ENCODE results near the gene CUL4A. TPM values are rescaled to one million over a fixed set of nuclear protein-coding genes. Genes with fewer than 3 reads are reported as not detected.

Gene CUL4A
- total RNA-seq, 1 donor from 2014 or later: 95.1 TPM

DNA sequence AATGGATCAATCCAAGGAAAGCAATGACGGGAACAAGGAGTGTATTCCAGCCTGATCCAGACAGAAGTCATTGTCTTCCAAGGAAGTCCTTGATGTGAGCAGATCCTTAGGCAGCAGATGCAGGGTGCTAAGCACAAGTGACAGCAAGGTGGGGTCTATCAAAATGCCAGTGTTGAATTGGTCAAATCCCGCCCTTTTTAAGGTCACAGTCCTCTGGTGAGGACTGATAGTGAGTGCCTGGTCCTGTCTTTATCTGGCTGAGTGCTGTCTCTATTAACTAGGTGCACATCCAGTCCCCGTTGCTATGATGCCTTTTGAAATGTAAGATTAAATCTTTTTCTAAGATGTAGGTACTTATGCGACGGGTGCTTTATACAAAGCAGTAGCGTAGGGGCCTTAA is 86.4 kb downstream of the CUL4A start:
- peaks cover 24% of the 10 kb centered on the region for H3K27me3 ChIP-seq
- peaks cover 36% of the 10 kb centered on the region for H3K79me2 ChIP-seq (ENCODE audit: low read depth)
- H3K4me3 ChIP-seq: no peak overlapping the region
- no peaks in the 10 kb centered on the region for H3K36me3 ChIP-seq
- no peak for DNase-seq (ENCODE audit: low spot score)
- Mint-ChIP-seq H3K4me3 (peak overlapping the region; percentile 95), H3K4me1 (peaks cover 32% of the 10 kb centered on the region), H3K27ac (no peak overlapping the region), H3K36me3 (peaks cover 2% of the 10 kb centered on the region), H3K27me3 (ENCODE audit: insufficient read depth, low read depth) (peaks cover 24% of the 10 kb centered on the region), H3K9me3 (peaks cover 8% of the 10 kb centered on the region)
- H4K20me1 ChIP-seq (ENCODE audit: low read depth): no peaks in the 10 kb centered on the region
- TF ChIP-seq EZH2 (IDR thresholded peaks at IDR 0.05): no peak
- TF ChIP-seq, protein P1, sequence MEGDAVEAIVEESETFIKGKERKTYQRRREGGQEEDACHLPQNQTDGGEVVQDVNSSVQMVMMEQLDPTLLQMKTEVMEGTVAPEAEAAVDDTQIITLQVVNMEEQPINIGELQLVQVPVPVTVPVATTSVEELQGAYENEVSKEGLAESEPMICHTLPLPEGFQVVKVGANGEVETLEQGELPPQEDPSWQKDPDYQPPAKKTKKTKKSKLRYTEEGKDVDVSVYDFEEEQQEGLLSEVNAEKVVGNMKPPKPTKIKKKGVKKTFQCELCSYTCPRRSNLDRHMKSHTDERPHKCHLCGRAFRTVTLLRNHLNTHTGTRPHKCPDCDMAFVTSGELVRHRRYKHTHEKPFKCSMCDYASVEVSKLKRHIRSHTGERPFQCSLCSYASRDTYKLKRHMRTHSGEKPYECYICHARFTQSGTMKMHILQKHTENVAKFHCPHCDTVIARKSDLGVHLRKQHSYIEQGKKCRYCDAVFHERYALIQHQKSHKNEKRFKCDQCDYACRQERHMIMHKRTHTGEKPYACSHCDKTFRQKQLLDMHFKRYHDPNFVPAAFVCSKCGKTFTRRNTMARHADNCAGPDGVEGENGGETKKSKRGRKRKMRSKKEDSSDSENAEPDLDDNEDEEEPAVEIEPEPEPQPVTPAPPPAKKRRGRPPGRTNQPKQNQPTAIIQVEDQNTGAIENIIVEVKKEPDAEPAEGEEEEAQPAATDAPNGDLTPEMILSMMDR (IDR thresholded peaks at IDR 0.05): no peak
- TF ChIP-seq EZH2phosphoT487 (IDR thresholded peaks at IDR 0.05): no peak
- no peak overlapping the region for H2AFZ ChIP-seq (replicated peaks)
- H3K4me1 ChIP-seq: peaks cover 18% of the 10 kb centered on the region
- no peak overlapping the region for H3K9ac ChIP-seq
- H3K4me2 ChIP-seq: no peak overlapping the region
- no peaks in the 10 kb centered on the region for H3K9me3 ChIP-seq (ENCODE audit: low read depth)
- H3K27ac ChIP-seq: no peak overlapping the region
- H3F3A ChIP-seq (ENCODE audit: low read depth): peaks cover 11% of the 10 kb centered on the region

DNA sequence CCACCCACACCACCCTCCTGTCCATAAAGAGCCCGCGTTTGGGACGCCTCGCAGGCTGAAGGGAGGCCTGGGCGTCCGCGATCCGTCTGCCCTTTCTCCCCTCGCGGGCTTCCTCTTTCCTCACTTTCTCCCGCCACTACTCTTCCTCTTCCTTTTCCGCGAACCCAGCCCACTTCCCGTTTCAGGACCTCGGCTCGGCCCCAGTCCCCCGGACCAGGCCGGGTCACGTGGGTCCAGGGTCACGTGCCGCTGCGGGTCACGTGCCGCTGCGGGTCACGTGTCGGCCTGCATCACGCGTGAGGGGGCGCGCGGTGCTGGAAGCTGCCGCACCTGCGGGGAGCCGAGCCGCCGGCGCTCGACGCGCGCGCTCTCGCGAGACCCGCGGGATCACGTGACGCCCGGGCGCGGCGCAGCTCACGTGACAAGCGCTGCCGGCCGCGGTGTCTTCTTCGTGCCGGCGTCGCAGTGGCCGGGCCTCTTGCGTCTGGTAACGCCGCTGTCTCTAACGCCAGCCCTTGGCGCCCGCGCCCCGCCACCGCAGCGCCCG is 87.5 kb downstream of the CUL4A start, which contains the start of gene LAMP1:
LAMP1 (plus strand) TSS at position 417 of the 547 bp plus-strand sequence. CDS start 196 bp downstream, outside the sequence.
- Histone ChIP-seq H3K4me3 (peak within 1 kb of the TSS; percentile 67), H3K36me3 (no peaks in the 10 kb centered on the region), H2AFZ (replicated peaks) (peak within 1 kb of the TSS; percentile 92), H3K4me2 (peak within 1 kb of the TSS; percentile 85), H3K27me3 (peaks cover 13% of the 10 kb centered on the region), H3K9me3 (ENCODE audit: low read depth) (no peaks in the 10 kb centered on the region), H3K79me2 (ENCODE audit: low read depth) (peaks cover 46% of the 10 kb centered on the region), H3K4me1 (peaks cover 15% of the 10 kb centered on the region), H4K20me1 (ENCODE audit: low read depth) (no peaks in the 10 kb centered on the region), H3K9ac (peak within 1 kb of the TSS; percentile 88), H3F3A (ENCODE audit: low read depth) (peaks cover 11% of the 10 kb centered on the region), H3K27ac (no peak within 1 kb of the TSS)
- peaks cover 27% of the 10 kb centered on the region for H3K4me1 Mint-ChIP-seq
- peak within 1 kb of the TSS; percentile 95 for H3K4me3 Mint-ChIP-seq
- peaks cover 2% of the 10 kb centered on the region for H3K36me3 Mint-ChIP-seq
- DNase-seq (ENCODE audit: low spot score): peak; percentile 98
- H3K9me3 Mint-ChIP-seq: peaks cover 8% of the 10 kb centered on the region
- H3K27me3 Mint-ChIP-seq (ENCODE audit: insufficient read depth, low read depth): peaks cover 19% of the 10 kb centered on the region
- H3K27ac Mint-ChIP-seq: peak within 1 kb of the TSS; percentile 99
- no peak for TF ChIP-seq EZH2phosphoT487 (IDR thresholded peaks at IDR 0.05)
- TF ChIP-seq, protein P1 (IDR thresholded peaks at IDR 0.05): no peak
- TF ChIP-seq EZH2 (IDR thresholded peaks at IDR 0.05): no peak

DNA sequence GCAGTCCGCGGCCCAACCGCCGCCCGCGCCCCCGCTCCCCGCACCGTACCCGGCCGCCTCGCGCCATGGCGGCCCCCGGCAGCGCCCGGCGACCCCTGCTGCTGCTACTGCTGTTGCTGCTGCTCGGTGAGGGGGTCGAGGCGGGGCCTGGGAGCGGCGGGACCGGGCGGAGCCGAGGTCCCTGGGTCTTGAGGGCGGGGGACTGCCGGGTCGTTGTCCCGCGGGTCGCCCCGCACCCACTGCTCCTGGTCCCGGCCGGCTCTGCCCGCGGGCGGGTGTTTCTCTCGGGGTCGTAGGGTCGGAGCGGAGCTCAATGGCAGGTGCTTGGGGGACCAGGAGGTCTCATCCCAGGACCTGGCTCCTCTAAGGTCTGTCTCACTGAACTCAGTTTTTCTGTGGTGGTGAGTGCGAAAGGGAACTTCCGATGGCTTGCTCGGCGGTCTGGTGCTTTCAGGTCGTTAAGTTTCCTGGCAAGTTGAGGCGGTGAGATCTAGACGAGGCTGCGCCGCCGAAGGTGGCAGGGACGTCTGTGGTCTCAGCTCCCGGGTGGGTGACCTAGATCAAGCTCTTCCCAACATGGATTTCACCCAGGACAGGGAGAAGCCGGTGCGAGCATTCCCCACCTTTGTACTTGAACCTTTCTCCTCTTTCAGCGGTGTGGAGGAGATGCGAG is 88.1 kb downstream of the CUL4A start:
- Histone ChIP-seq H4K20me1 (ENCODE audit: low read depth) (no peaks in the 10 kb centered on the region), H3F3A (ENCODE audit: low read depth) (peaks cover 11% of the 10 kb centered on the region), H3K4me3 (peak overlapping the region; percentile 67), H3K4me1 (peaks cover 9% of the 10 kb centered on the region), H3K9ac (peak overlapping the region; percentile 88), H3K4me2 (peak overlapping the region; percentile 83), H3K36me3 (no peaks in the 10 kb centered on the region), H2AFZ (replicated peaks) (no peak overlapping the region), H3K27me3 (peaks cover 8% of the 10 kb centered on the region), H3K79me2 (ENCODE audit: low read depth) (peaks cover 52% of the 10 kb centered on the region), H3K27ac (no peak overlapping the region), H3K9me3 (ENCODE audit: low read depth) (no peaks in the 10 kb centered on the region)
- Mint-ChIP-seq H3K27me3 (ENCODE audit: insufficient read depth, low read depth) (peaks cover 19% of the 10 kb centered on the region), H3K4me1 (peaks cover 21% of the 10 kb centered on the region), H3K36me3 (peaks cover 2% of the 10 kb centered on the region), H3K4me3 (peak overlapping the region; percentile 95), H3K27ac (peak overlapping the region; percentile 92), H3K9me3 (peaks cover 8% of the 10 kb centered on the region)
- DNase-seq (ENCODE audit: low spot score): no peak
- TF ChIP-seq, protein P1 (IDR thresholded peaks at IDR 0.05): no peak
- TF ChIP-seq EZH2phosphoT487 (IDR thresholded peaks at IDR 0.05): no peak
- TF ChIP-seq EZH2 (IDR thresholded peaks at IDR 0.05): no peak

Data from neural progenitor cell (in vitro differentiated cells).